ENCODE data around the gene YIPF5. TPM values are rescaled to one million over a fixed set of nuclear protein-coding genes. Genes with fewer than 3 reads are reported as not detected.

YIPF5 gene
- total RNA-seq, 1 donor from 2014 or later = 41.1 TPM

DNA sequence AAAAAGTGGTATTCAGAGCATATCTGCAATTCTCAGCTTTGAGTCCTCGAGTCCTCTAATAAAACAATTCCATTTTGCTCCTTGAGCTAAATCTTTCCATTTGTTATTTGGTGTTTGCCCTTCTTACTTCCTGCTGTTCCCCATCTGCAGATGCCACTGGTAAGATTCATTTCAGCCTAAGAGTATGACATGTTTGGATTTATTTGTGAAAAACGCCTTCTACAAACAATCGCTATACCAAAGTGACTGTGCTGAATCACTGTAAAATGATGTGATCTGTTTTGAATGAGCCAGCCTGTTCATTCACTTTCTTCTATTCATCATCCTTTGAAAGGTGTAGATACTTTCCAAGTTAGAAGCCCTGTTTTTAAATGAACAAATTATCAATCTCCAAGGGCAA, 27.9 kb upstream of the YIPF5 start:
- H3K4me3 ChIP-seq (ENCODE audit: low read depth, low read length) = no peak overlapping the region
- TF ChIP-seq, protein P1, sequence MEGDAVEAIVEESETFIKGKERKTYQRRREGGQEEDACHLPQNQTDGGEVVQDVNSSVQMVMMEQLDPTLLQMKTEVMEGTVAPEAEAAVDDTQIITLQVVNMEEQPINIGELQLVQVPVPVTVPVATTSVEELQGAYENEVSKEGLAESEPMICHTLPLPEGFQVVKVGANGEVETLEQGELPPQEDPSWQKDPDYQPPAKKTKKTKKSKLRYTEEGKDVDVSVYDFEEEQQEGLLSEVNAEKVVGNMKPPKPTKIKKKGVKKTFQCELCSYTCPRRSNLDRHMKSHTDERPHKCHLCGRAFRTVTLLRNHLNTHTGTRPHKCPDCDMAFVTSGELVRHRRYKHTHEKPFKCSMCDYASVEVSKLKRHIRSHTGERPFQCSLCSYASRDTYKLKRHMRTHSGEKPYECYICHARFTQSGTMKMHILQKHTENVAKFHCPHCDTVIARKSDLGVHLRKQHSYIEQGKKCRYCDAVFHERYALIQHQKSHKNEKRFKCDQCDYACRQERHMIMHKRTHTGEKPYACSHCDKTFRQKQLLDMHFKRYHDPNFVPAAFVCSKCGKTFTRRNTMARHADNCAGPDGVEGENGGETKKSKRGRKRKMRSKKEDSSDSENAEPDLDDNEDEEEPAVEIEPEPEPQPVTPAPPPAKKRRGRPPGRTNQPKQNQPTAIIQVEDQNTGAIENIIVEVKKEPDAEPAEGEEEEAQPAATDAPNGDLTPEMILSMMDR (IDR thresholded peaks at IDR 0.05; ENCODE audit: insufficient read depth, low read length, poor library complexity, severe bottlenecking) = no peak
- no peaks in the 10 kb centered on the region for H3K36me3 ChIP-seq (ENCODE audit: control insufficient read depth, insufficient read depth, low read length)
- H3K27me3 ChIP-seq (ENCODE audit: control insufficient read depth, insufficient read depth, low read length) = no peaks in the 10 kb centered on the region
- DNase-seq (ENCODE audit: low read depth) = no peak

DNA sequence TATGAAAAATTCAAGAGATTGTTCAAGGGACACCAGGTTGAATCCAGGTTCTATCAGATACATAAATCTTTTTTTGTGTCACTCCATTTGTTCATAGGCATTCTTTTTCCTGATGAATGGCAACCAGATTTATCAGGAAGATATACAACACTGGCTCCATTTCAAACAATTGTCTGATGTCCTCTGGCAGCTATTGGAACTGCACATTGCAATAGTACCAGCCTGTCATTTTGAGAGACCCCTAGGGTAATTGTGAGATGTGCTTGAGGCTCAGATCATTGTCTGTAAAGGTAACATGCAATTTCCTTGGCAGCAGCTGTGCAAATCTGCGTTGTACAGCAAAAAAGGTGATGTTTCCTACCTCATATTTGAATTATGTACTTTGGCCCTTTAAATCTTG, 26.2 kb upstream of the YIPF5 start:
- no peaks in the 10 kb centered on the region for H3K27me3 ChIP-seq (ENCODE audit: control insufficient read depth, insufficient read depth, low read length)
- DNase-seq (ENCODE audit: low read depth) = no peak

DNA sequence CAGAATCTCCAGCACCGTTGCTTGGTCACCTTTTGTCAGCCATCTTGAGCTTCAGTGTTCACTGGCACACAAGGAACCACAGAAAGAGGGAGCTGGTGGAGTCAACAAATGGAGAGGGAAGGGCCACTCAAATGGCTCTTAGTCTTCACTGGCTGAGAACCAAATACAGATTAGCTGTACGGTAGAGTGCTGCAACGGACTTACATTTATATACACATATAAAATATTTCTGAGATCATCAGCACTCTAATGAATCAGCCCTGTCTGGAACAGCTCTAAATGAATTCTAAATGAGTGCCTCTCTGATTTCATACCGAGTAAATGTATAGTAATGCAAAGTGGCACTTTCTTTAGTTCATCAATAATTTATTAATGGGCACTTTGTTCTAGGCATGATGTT, 25.0 kb upstream of the YIPF5 start:
- DNase-seq (ENCODE audit: low read depth) = no peak
- TF ChIP-seq, protein P1 (IDR thresholded peaks at IDR 0.05; ENCODE audit: insufficient read depth, low read length, poor library complexity, severe bottlenecking) = no peak
- no peaks in the 10 kb centered on the region for H3K27me3 ChIP-seq (ENCODE audit: control insufficient read depth, insufficient read depth, low read length)
- no peaks in the 10 kb centered on the region for H3K36me3 ChIP-seq (ENCODE audit: control insufficient read depth, insufficient read depth, low read length)
- no peak overlapping the region for H3K4me3 ChIP-seq (ENCODE audit: low read depth, low read length)

More for the DNA sequence above, 26.2 kb upstream of the YIPF5 start:
- Histone ChIP-seq H3K36me3 (ENCODE audit: control insufficient read depth, insufficient read depth, low read length) (no peaks in the 10 kb centered on the region), H3K4me3 (ENCODE audit: low read depth, low read length) (no peak overlapping the region)
- TF ChIP-seq, protein P1 (IDR thresholded peaks at IDR 0.05; ENCODE audit: insufficient read depth, low read length, poor library complexity, severe bottlenecking) = no peak

DNA sequence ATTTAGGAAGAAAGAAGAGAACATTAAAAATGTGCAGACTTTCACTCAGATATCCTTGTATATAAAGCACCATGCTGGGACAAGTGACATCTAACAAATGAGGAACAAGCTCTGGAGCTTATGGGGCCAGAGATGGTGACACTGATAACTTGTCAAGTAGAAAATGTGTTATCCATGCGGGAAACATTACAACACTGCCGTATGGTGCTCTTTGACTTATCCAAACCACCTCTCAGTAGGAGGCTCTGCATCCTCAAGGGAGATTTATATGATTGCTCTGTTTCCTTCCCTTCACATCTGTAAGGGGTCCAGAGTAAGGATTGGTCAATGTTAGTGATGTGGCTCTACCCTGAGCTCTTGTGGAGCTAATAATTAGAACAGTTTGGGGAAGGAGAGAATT, 23.7 kb upstream of the YIPF5 start:
- no peaks in the 10 kb centered on the region for H3K27me3 ChIP-seq (ENCODE audit: control insufficient read depth, insufficient read depth, low read length)
- TF ChIP-seq, protein P1 (IDR thresholded peaks at IDR 0.05; ENCODE audit: insufficient read depth, low read length, poor library complexity, severe bottlenecking) = no peak
- DNase-seq (ENCODE audit: low read depth) = no peak
- no peaks in the 10 kb centered on the region for H3K36me3 ChIP-seq (ENCODE audit: control insufficient read depth, insufficient read depth, low read length)
- no peak overlapping the region for H3K4me3 ChIP-seq (ENCODE audit: low read depth, low read length)

DNA sequence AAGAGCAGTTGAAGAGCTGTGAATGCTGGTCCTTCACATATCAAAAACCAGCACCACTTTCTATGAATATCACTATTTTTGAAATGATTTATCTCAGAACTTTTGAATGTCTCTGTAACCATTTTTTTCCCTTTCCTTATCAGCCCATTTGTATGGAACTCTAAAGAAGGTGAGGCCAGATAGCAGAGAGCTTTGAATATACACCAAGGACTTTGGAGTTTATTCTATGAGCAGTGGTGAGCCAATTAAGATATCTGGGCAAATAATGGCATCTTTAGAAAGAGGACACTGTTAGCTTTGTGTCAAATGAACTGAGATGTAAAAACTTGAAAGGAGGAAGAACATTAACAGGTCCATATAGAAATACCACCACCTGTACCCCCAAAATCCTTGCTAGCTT, 22.2 kb upstream of the YIPF5 start:
- Histone ChIP-seq H3K4me3 (ENCODE audit: low read depth, low read length) (no peak overlapping the region), H3K36me3 (ENCODE audit: control insufficient read depth, insufficient read depth, low read length) (no peaks in the 10 kb centered on the region), H3K27me3 (ENCODE audit: control insufficient read depth, insufficient read depth, low read length) (no peaks in the 10 kb centered on the region)
- DNase-seq (ENCODE audit: low read depth) = no peak
- TF ChIP-seq, protein P1 (IDR thresholded peaks at IDR 0.05; ENCODE audit: insufficient read depth, low read length, poor library complexity, severe bottlenecking) = no peak

DNA sequence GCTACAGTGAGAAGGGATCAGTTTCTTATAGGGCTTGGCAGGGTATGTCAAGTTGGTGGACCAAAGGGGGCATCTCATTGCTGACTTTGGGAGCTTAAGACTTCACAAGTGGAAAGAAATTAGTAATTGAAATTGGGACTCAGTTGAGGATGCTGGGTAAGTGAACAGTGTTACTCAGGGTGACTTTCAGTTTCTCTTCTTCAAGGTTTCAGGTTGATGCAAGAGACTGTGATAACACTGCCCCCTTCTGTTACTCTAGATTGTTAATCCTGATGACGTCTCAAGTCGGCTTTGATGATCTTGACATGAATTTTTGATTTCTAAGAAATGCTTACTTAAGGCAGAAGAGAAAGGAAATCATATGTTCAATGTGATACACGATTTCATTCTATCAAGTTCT, 21.5 kb upstream of the YIPF5 start:
- Histone ChIP-seq H3K4me3 (ENCODE audit: low read depth, low read length) (no peak overlapping the region), H3K27me3 (ENCODE audit: control insufficient read depth, insufficient read depth, low read length) (no peaks in the 10 kb centered on the region), H3K36me3 (ENCODE audit: control insufficient read depth, insufficient read depth, low read length) (no peaks in the 10 kb centered on the region)
- TF ChIP-seq, protein P1 (IDR thresholded peaks at IDR 0.05; ENCODE audit: insufficient read depth, low read length, poor library complexity, severe bottlenecking) = peak; percentile 53
- peak; percentile 61 for DNase-seq (ENCODE audit: low read depth)

Data from kidney epithelial cell (primary cell).